GM18517 (cell line): ENCODE results near the gene PANK3.
"Not testable (repeated sequence)": the region's sequence is repeated elsewhere in the genome, so short reads cannot be mapped to it uniquely, and the experiment has no call there.

Source experiments
- ATAC-seq: cut with Tn5 transposase; IDR thresholded peaks from one replicate; pipeline ENCODE4 v1.9.1; 2021; ENCODE audit warnings: mild to moderate bottlenecking, moderate library complexity; ENCODE audit not compliant: unreplicated experiment

PANK3 gene

GRCh38 chr5:168596122-168596521, 17.0 kb upstream of the PANK3 start:
- not testable (repeated sequence) for ATAC-seq

DNA sequence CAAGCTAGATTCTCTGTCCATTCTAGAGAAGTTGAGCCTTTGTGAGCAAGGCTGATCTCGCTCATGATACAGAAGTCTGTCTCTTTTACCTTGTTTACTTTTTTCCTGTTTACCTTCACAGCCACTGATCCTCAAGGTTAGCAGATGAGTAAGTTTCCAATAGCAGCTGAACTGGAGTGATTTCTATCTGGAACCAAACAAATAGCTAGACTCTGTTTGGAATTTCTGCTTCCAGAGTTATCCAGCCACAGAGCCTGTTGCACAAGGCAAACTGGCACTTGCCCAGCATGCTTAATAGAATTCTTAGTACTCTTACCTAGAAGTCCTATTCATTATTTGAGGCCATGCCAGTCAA, 12.8 kb upstream of the PANK3 start:
- no peak for ATAC-seq

- no peak for ATAC-seq
Measured at GRCh38 chr5:168591302-168592013, 12.3 kb upstream of the PANK3 start.

DNA sequence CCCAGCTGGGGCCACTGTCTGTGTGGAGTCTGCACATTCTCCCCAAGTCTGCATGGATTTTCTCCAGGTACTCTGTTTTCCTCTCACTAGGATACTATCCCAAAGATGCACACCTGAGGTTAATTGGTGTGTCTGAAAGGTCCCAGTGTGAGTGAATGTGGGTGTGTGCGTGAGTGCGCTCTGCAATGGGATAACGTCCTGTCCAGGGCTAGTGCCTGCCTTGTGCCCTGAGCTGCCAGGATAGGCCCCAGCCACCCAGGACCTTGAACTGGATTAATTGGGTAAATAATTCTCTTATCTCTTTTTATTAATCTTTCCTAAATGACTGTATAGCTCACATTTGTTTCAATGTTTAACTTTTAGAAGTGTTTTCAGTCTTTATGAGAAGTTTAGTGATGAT, 11.5 kb upstream of the PANK3 start:
- no peak for ATAC-seq

- no peak for ATAC-seq
Measured at GRCh38 chr5:168587987-168588386, 8.8 kb upstream of the PANK3 start.

DNA sequence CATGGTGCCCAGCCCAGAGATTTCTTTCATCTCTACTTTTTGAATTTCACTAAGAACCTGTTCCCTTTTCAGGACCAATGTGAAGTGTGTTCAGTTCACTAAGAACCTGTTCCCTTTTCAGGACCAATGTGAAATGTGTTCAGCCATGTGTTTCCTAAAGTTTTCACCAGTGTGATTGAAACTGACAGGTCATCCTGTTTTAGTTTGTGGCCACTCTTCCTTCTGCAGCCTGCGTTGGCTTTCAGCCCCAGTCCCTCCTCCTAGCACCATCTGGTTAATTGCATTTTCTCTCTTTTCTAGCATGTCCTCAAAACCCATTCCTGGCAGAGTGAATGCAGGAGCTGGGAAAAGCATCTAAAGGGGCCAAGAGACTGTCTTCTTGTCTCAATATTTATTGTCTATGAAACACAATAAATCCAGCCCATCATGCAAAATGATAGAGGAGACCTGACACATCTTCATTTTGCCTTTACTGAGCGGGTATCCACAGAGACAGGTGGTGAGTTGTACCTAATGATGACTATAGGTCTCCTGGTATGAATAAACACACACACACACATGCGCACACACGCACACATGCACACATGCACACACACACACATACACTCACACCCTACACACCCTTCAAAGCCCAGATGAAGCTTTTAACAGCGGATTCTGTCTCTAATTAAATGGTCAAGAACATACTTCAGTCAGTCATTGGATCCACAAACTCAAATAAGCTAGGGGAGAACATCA, 6.1 kb upstream of the PANK3 start:
- ATAC-seq = no peak

DNA sequence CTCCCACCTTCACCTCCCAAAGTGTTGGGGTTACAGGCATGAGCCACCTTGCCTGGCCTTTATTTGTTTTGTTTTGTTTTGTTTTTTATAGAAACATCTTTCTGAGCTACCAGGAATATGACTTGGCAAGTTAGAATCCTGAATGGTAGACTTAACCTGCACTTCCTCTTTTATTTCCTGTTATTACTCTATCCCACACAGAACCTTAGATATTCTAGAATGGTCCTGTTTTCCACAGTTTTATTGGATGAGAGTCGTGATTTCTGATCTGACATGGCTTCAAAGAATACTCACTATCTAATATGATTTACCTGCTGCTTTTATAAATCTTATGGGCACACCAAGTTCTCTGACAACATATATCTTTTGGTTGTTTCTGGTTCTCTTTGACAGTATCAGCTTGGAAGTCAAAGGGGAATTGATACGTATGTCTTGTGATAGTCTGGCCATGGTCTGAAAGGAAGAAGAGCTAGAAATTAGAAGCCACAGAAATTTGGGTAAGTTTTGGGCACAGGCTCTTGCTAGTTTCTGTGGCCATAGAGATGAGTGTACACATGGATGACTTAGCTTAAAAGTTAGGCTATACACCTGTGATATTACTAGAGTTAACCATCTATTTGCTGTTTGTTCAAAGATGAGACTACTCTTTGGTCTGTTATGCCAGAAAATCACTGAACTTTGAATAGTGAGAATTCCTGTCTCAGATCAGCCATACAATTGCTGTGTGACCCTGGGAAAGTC, 4.7 kb upstream of the PANK3 start:
- ATAC-seq = peak; percentile 31

DNA sequence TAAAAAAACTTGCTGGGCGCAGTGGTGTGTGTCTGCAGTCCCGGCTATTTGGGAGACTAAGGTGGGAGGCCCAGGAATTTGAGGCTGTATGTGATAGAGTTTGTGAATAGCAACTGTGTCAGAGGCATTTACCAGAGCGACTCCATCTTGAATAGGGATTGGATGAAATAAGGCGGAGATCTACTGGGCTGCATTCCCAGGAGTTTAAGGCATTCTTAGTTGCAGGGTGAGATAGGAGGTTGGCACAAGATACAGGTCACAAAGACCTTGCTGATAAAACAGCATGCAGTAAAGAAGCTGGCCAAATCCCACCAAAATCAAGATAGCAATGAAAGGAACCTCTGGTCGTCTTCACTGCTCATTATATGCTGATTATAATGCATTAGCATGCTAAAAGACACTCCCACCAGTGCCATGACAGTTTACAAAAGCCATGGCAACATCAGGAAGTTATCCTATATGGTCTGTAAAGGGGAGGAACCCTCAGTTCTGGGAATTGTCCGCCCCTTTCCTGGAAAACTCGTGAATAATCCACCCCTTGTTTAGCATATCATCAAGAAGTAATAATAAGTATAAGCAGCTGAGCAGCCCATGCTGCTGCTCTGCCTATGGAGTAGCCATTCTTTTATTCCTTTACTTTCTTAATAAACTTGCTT, 1.8 kb upstream of the PANK3 start:
- ATAC-seq = not testable (repeated sequence)

DNA sequence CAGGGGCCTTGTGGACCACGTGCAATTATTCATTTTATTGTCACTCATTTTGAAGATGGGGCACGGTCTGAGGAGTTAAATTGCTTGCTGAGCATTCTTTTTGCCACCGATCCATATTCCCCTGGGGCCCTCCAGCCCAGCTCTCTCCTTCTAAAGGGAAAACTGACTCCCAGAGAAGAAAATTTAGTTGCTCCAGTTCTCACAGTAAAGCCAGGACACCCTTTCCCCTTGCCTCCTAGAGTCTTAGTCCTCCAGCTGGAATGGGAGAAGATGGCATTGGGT, 1.0 kb upstream of the PANK3 start:
- ATAC-seq = no peak

- ATAC-seq = peak; percentile 94
Measured at GRCh38 chr5:168579488-168580226, 489 bp upstream of the PANK3 start.

DNA sequence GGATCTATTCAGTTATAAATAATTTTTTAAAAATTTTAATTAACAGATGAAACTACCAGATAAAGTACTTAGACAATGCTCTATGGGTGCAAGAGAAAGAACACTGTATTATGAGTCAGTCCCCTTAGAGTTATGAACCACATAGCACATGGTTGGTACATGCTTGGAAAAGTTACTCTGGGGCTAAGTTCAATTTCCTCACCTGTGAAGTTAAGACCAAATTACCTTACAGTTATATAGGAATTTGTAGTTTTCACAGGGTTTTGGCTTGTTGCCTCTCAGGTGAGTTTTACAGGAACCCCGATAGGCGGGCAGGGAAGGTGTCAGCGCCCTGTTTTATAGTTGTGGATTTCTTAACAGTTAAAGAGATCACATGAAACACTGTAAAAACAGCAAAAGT, 1.2 kb downstream of the PANK3 start:
- no peak for ATAC-seq

DNA sequence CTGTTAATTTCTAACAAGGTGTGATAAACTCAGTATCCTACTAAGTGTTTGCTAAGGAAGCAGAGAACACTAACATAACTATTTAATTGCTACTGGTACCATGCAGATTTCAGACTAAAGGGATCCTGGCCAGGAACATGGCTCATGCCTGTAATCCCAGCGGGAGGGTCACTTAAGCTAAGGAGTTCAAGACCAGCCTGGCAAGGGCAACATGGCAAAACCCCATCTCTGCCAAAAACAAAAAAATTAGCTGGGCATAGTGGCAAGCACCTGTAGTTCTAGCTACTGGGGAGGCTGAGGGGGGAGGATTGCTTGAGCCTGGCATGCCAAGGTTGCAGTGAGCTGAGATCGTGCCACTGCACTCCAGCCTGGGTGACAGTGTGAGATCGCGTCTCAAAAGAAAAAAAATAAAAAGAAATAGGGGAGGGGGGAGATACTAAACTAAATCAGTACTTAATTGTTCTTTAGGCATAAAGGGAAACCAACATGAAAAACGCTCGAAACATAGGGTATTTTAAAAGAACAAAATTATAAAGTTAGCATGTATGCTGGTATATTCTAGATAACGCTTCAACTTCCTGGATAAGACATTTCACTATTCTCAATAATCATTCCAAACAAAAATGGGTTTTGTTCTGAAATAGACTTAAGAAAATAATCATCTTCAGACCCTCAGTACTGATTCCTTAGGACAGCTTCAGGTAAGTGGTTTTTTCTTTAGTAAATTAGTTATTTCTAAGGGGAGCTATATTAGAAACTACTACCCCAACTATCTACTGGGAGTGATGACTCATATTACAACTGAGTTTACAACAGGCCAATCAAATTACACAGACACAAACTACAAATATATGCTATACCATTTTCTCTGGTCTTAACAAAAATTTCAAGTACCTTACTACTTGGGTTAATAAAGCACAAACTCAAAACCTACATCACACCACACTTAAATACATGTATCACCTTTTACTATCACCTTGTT, 3.5 kb downstream of the PANK3 start:
- no peak for ATAC-seq

- not testable (repeated sequence) for ATAC-seq
Measured at GRCh38 chr5:168574156-168574555, 5.0 kb downstream of the PANK3 start.

GRCh38 chr5:168573663-168574062, 5.5 kb downstream of the PANK3 start:
- ATAC-seq = not testable (repeated sequence)

DNA sequence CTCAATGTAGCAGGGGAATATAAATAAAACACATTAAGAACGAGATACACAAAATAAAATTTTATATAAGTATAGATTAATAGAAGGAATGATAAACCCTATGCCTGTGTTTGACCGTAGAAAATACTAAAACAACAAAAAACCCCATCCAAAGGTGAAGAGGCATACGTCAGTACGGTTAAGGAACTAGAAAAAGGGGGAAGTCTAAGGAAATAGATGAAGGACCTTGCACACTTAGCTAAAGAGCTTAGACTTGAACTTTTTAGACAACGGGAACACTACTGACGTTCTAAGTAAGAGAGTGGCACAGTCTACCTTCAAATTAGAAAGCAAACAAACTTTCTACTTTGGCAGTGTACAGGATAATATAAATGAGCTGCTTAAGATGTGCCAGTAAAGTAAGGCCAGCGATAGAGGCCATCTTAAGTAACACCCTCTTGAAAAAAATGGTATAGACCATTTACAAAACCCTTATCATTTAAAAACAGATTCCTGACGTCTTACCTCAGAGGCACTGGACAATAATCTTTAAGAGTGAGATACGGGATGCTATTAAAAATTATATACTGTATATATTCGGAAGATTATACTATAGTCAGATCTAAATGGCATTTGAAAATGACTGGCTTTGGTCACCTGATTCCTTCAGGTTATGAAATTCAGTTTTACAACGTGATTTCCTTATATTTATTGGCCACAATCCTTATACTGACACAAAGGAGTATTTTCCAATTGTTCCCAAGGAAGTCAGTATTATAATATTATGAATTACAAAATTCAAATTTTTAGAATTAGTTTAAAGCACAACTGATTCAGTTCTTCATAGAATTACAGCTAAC, 8.5 kb downstream of the PANK3 start:
- no peak for ATAC-seq

DNA sequence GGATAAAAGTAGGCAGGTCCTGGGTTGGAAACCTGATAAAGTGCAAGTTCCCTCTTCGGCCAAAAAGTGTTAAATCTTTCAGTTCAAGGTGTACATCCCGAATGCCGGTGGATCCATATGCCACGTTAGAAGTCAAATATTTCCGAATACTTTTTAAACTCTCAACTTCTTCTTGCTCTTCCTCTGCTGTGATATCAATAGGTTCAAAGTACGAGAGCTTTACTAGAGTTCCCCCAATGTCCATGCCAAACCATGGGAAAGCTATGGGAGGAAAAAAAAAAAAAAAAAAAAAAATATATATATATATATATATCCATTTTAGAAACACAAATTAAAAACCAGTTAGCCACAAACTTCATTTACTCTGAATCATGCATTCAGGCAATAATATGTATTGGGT, 10.4 kb downstream of the PANK3 start:
- no peak for ATAC-seq

DNA sequence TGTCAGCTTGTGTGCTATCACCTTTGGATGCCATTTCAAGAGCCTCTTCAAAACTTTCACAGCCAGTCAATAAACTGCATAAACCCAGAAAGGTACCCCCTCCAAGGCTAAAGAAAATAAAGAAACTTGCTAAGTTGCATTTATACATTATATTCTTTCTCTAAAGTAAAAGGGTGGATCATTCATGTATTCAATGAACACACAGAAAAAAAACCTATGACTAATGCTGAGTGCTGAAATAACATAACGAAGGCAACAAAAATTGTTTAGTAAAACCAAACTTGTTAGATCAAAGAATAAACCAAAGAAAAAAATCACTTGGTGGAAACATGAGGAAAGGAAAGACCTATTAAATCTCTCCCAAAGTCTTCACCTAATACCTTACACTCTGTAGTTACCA, 15.2 kb downstream of the PANK3 start:
- no peak for ATAC-seq

GRCh38 chr5:168562279-168562678, 16.9 kb downstream of the PANK3 start:
- ATAC-seq = no peak

GRCh38 chr5:168557389-168557788, 21.8 kb downstream of the PANK3 start:
- ATAC-seq = no peak
